GM12801 (cell line): ENCODE results near the gene ING4.

Experiments used
- TF ChIP-seq, protein P1 (sequence below): IDR thresholded peaks from one replicate; pipeline ENCODE4 v1.5.1; 2011; ENCODE audit warnings: control low read depth; ENCODE audit not compliant: insufficient read length; ENCODE audit errors: extremely low read depth

ING4 gene

DNA sequence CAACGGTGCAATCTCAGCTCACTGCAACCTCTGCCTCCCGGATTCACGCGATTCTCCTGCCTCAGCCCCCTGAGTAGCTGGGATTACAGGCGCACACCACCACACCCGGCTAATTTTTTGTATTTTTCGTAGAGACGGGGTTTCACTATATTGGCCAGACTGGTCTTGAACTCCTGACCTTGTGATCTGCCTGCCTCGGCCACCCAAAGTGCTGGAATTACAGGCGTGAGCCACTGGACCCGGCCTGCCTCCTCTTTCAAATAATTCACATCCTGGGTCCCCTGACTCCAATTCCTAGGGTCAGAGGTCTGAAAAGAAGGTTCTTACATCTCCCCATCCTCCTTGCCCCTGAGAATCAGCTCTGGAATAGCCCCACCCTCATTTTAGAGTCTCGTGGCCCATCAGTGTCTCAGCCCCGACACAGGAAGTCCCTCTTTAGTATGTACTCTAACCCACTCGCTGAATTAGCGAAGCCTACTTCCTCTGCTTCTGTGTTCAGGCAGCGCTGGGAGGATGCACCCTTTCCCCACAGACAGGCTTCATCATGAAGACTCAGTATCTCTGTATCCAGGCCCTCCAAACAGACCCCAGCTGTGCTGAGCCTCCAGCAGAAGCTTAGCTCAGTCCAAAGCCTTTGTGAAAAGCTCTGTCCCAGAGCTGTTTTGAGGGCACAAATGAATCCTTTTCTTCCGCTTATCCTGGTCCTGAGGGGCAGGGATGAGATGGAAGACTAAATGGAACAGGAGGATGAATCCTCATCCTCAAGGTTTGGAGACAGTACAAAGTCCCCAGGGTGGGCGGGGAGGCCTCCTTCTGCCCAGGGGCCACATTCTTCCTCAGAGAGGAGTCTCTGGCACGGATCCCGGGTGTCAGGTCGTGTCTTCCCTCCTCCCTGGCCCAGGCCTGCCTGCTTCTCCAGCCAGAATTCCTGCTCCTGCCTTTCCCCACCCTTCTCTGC, 30.6 kb downstream of the ING4 start:
- TF ChIP-seq, protein P1, sequence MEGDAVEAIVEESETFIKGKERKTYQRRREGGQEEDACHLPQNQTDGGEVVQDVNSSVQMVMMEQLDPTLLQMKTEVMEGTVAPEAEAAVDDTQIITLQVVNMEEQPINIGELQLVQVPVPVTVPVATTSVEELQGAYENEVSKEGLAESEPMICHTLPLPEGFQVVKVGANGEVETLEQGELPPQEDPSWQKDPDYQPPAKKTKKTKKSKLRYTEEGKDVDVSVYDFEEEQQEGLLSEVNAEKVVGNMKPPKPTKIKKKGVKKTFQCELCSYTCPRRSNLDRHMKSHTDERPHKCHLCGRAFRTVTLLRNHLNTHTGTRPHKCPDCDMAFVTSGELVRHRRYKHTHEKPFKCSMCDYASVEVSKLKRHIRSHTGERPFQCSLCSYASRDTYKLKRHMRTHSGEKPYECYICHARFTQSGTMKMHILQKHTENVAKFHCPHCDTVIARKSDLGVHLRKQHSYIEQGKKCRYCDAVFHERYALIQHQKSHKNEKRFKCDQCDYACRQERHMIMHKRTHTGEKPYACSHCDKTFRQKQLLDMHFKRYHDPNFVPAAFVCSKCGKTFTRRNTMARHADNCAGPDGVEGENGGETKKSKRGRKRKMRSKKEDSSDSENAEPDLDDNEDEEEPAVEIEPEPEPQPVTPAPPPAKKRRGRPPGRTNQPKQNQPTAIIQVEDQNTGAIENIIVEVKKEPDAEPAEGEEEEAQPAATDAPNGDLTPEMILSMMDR, result no peak

DNA sequence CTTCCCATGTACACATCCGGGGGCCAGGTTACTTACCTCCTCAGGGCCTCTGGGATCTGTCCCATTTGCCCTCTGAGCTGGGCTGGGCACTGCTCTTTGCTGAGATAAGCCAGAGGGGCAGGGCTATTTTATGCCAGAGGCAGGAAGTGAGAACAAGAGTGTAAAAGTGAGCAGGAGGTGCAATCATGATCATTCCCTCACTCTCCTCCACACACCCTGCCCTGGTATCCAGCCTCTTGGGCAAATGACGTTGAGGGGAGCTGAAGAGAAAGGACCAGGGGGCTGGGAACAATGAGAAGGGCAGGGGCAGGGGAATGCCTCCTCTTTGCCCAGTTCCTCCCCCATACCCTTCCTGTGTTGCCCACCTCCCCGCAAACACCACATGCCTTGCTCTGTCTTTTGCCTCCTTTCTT, 31.4 kb downstream of the ING4 start:
- TF ChIP-seq, protein P1, result no peak

DNA sequence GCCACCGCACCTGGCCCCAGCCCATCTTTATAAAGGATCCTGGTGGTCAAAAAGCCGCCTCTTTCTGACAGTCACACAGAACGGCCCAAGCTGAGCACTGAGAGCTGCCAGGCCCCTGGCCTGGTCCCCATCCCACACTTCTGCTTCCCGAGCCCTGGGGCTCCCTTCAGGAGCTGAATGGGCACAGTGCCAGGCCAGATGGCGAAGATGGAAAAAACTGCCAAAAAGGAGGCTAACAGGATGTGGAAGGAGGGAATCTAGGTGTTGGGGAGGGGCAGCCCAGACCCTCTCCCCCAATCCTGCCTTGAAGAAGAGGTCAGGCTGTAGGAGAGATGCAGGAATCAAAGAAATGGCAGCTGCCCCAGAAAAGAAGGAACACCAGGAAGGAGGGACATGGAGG, 32.2 kb downstream of the ING4 start:
- TF ChIP-seq, protein P1, result no peak

DNA sequence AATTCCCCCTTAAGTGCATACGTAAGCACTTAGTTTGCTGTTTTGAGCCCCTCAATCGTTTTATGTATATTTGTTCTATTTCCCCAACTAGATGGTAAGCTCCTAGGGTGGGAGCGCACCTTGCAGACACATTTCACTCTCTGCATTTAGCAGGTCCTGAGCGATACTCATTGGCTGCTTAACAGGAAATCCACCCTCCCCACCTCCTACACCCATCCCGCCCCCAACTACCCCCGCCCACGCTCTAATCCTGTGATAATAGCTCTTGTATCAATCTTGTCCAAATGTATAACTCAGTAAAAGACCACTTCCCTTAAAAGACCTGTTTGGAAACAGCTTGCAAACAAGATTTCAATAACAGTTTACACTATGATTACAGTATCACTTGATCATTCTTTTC, 35.3 kb downstream of the ING4 start:
- TF ChIP-seq, protein P1, result no peak

DNA sequence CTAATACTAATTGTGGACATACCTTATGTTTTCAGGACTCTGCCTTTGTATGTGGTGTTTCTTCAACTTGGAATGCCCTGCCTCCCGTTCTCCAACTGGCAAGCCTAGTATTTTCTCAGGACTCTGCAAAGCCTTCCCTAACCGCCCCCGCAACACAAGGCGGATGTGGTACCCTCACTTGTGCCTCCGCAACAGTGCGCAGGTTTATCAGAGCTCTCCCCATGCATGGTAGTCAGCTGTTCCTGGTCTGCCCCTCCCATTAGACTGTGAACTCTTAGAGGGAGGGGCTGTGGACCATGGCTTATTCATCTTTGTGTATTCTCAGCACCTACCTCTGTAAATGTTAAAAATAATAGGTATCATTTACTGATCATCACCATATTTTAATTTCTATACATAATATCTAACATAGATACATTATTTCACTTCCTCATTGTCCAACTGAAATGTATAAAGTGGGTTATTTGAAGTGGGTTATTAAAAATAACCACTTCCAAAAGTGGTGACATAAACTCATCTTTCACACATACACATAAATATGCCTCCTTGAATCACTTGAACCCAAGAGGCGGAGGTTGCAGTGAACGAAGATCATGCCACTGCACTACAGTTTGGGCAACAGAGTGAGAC, 36.1 kb downstream of the ING4 start:
- TF ChIP-seq, protein P1, result no peak

DNA sequence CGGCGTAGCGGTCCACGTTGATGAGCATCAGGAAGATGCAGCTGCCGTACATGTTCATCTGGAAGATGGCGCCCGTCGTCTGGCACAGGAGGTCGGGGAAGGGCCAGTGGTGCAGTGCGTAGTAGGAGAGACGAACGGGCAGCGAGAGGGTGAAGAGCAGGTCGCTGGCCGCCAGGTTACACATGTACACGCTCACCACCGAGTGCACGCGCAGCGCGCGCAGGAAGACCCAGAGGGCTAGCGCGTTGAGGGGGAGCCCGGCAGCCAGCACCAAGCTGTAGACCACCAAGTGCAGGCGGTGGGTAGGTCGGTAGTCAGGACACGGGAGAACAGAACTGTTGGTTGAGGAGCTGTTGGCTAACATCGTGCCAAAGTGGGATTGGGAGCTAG, 42.0 kb downstream of the ING4 start:
- TF ChIP-seq, protein P1, result no peak

DNA sequence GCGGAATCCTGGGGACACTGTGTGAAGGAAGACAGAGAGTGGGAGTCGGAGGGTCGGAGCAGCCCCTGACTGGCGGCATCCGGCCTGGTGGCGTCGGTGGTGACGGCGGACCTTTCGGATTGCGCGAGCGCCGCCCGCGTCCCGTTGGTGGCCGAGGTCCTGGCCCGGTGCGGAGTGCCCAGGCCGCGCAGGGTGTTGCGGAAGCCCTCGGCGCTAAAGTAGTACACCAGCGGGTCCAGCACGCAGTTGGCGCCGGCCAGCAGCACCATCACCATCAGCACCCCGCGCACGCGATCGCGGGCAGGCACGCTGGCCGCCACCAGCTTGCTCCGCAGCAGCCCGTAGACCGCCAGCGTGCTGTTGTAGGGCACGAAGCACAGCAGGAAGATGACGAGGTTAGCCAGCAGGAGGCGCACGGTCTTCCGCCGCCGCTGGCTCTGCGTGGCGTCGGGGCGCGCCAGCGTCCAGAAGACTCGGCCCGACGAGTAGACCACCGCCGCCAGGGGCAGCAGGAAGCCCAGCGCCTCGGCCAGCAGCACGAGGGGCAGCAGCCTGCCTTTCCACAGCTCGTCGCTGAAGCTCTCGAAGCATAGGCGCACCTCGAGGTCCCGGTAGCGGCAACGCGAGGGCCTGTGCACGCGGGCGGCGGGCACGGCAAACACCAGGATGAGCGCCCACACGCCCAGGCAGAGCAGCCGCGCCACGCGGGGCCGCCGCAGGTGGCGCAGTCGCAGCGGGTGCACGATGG, 42.6 kb downstream of the ING4 start:
- TF ChIP-seq, protein P1, result no peak
